C4-2B (cell line): ENCODE data around the gene KRT17.
"Not testable (repeated sequence)": the region's sequence is repeated elsewhere in the genome, so short reads cannot be mapped to it uniquely, and the experiment has no call there.

ENCODE experiments used
- ZFX ChIP-seq: fragments of 450-650 bp; IDR thresholded peaks from 2 replicates; pipeline ENCODE4 v1.6.1; 2017
- TF ChIP-seq, protein P1 (sequence below): fragments of 450-650 bp; conservative IDR thresholded peaks from 2 replicates; pipeline ENCODE4 v1.5.1; 2017; ENCODE audit warnings: mild to moderate bottlenecking

GRCh38 chr17:41621435-41621817 is 2.9 kb downstream of the KRT17 start:
- TF ChIP-seq, protein P1, sequence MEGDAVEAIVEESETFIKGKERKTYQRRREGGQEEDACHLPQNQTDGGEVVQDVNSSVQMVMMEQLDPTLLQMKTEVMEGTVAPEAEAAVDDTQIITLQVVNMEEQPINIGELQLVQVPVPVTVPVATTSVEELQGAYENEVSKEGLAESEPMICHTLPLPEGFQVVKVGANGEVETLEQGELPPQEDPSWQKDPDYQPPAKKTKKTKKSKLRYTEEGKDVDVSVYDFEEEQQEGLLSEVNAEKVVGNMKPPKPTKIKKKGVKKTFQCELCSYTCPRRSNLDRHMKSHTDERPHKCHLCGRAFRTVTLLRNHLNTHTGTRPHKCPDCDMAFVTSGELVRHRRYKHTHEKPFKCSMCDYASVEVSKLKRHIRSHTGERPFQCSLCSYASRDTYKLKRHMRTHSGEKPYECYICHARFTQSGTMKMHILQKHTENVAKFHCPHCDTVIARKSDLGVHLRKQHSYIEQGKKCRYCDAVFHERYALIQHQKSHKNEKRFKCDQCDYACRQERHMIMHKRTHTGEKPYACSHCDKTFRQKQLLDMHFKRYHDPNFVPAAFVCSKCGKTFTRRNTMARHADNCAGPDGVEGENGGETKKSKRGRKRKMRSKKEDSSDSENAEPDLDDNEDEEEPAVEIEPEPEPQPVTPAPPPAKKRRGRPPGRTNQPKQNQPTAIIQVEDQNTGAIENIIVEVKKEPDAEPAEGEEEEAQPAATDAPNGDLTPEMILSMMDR: not testable (repeated sequence)
- not testable (repeated sequence) for TF ChIP-seq ZFX
